HG03139 (cell line): Measurements from ENCODE around the gene SFT2D3.
A peak's percentile ranks its signal among the peaks of the same experiment; 100 is the strongest.

Experiments used
- ATAC-seq: cut with Tn5 transposase; IDR thresholded peaks from one replicate; pipeline ENCODE4 v1.9.1; 2021; ENCODE audit not compliant: unreplicated experiment

Gene SFT2D3

GRCh38 chr2:127701193-127701650, at the start of gene SFT2D3:
Gene SFT2D3 (plus strand): TSS chr2:127701497. CDS start chr2:127701529, 32 bp downstream.
- peak; percentile 64 for ATAC-seq

- ATAC-seq, result no peak
Observed at GRCh38 chr2:127651971-127652550, 49.2 kb upstream of the SFT2D3 start.

DNA sequence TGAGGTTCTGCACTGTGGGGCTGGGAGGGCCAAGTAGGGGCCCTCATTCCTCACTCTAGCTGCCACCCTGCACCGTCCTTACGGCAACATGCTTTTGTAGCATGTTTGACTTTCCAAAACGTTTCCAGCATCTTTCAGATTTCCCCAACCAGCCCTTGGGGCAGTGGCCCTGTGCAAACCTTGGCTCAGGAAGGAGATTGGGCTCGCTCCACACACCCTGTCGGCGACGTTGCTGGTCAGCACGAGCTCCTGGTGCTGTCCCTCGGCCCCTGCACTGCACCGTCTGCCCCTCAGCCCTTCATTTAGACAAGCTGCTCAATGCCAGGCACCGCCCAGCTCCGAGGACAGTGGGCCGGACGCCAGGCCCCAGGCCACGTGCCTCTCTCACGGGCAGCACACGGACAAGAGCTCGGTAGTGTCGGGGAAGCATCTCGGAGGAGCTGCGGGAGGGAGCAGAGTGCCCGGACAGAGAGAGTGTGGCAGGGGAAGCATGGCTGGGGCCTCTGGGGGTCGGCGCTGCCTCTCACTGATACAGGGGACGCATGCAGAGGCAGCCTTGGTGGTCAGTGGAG, 48.4 kb upstream of the SFT2D3 start:
- no peak for ATAC-seq

DNA sequence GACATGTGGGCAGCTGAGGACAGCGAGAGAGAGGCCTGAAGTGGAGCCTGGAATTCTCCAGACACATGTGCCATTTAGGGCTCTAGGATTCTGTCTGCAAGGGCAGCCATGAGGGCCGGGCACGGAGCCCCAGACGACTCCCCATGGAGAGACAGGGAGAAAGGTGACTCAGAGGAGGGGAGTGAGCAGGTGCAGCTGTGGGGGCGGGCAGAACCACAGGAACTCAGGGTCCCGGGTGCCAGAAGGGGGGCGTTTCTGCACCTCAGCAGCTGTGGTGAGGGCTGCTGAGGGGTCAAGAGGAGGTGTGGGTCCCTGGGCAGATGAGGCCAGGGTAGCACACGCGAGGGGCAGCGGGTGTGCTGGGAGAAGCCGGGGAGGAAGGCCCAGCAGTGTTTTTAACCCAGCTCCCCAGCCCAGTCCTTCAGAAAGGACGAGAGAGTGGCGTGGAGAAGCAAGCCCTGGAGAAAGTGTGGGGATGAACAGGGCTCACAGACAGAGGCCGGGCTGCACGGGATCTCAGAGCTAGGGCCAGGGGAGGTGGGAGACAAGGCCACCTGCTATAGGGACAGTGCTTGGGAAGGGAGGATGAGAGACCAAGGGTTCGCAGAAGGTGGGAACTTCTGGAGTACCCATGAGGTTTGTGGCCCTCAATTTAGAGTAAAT, 47.7 kb upstream of the SFT2D3 start:
- ATAC-seq, result no peak

- no peak for ATAC-seq
Observed at GRCh38 chr2:127654084-127654837, 47.0 kb upstream of the SFT2D3 start.

GRCh38 chr2:127654838-127655175, 46.5 kb upstream of the SFT2D3 start:
- ATAC-seq, result no peak

DNA sequence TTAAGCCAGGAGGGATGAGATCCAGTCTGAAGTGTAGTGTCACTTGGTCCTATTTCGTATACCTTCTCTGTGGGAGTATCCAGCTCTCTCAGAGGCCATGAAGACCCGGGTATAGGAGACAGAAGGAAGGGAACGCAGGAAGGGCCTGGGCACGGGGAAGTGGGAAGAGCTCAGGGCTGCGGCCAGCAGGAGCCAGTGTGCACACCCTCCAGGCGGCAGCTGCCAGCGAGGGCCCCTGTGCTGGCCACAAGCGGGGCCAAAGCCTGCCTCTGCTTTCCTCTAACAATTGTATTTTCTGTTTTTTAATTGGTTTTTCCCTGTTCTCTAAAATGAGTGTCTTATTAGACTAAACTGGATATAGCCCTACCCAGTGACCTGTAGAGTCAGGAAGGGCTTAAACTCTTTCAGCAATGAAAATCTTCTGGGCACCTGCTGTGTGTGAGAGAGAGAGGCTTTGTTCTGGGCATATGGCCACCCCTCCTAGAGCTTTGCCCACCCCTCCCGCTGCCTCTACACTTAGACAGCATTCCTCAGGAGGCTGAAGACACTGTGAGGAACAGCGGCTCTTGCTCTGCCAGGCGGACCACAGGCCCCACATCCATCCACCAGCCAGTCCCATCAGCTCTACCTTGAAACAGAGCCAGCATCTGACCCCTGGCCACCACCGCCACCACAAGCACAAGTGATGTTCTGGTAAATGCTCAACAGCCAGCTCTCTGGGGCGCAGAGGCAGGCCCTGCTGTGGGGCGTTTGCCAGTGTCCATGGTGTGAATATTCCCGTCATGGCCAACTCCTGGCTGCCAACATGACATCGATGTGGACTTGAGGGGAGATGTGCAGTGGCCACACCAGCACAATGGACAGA, 45.9 kb upstream of the SFT2D3 start:
- no peak for ATAC-seq

DNA sequence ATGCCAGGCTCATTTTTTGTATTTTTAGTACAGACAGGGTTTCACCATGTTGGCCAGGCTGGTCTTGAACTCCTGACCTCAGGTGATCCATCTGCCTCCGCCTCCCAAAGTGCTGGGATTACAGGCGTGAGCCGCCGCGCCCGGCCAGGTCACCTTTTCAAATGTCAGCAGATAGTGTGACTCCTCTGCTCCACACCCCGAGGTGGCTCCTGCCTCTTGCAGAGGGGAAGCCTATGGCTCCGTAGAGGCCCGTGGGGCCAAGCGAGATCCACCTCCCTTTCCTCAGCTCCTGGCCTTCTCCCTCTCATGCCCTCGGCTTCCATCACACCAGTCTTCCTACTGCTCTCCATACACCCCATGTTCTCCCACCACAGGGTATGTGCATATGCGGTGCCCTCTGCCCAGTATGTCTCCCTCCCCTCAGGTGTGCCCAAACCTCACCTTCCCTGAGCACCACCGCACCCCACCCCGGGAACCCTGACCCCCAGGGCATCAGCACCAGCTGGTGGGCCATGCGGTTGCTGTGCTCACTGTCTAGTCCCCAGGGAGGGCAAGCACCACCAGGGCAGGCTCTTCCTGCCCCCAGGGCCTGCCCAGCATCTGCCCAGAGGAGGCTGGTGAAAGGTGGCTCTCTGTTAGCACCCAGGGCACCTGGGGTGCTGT, 44.6 kb upstream of the SFT2D3 start:
- no peak for ATAC-seq

GRCh38 chr2:127657232-127657595, 44.1 kb upstream of the SFT2D3 start:
- ATAC-seq, result no peak

- ATAC-seq, result no peak
Observed at GRCh38 chr2:127658146-127658545, 43.2 kb upstream of the SFT2D3 start.

GRCh38 chr2:127658641-127659407, 42.5 kb upstream of the SFT2D3 start:
- ATAC-seq, result no peak

DNA sequence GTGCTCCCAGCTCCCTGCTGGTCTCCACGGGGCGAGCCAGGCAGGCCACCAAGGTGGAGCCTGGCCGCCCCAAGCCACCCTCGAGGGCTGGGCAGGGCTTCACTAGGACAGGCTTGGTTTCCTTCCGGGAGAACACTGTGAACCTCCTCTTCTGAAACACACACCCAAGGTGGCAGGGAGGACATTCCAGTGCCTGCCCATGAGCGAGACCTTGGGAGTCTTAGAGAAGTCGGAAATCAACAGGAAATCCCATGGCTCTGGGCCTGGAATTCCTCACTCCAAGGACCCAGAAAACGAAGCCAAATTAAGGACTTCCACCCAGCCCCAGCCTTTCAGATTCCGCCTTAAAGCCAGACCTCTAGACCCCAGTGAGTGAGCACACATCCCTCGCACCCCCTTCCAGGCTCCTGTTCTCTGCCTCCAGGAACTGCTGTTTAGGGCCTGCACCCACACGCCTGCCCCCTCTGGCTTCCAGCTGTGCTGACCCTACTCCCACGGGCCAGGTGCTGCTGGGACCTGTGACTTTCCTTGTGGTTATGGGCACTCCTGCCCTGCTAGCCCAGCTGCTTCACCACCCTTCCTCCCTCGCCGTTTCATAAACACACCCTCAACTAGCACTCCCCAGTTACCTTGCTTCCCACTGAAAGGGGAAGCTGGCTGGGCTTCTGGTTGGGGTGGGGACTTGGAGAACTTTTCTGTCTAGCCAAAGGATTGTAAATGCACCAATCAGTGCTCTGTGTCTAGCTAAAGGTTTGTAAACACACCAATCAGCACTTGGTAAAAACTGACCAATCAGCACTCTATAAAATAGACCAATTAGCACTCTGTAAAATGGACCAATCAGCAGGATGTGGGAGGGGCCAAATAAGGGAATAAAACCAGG, 41.6 kb upstream of the SFT2D3 start:
- no peak for ATAC-seq

DNA sequence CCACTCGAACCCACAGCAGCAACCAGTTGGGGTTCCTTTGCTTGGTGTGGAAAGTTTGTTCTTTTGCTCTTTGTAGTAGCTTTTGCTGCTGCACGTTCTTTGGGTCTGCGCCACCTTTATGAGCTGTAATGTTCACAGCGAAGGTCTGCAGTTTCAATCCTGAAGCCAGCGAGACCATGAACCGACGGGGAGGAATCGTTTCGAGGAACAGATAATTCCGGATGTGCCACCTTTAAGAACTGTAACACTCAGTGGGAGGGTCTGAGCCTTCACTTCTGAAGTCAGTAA, 41.1 kb upstream of the SFT2D3 start:
- no peak for ATAC-seq

GRCh38 chr2:127661072-127661649, 40.1 kb upstream of the SFT2D3 start:
- no peak for ATAC-seq

DNA sequence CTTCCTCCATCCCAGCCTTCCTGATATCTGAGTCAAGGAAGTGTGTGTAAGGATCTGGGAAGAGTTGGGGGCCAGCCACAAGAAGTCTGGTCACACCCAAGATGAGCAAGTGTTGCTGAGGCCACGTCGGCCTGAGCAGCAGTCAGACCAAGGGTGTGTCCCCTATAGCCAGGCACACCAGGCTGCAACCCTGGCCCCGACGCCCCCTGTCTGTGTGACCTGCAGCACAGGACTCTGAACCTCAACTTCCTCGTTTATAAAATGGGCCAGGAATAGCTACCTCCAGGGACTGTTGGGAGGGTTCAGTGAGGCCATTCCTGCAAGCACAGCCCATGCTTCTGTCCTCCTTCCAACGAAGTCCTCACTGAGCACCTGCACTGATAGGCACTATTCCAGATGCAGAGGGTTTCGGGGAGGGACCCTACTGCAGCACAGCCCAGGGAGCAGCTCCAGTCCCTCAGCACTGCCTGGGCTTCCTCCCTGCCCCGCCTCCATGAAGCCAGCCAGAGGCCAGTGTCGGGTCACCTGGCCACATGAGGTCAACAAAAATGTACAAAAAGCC, 39.3 kb upstream of the SFT2D3 start:
- no peak for ATAC-seq

- no peak for ATAC-seq
Observed at GRCh38 chr2:127662937-127663565, 38.2 kb upstream of the SFT2D3 start.

DNA sequence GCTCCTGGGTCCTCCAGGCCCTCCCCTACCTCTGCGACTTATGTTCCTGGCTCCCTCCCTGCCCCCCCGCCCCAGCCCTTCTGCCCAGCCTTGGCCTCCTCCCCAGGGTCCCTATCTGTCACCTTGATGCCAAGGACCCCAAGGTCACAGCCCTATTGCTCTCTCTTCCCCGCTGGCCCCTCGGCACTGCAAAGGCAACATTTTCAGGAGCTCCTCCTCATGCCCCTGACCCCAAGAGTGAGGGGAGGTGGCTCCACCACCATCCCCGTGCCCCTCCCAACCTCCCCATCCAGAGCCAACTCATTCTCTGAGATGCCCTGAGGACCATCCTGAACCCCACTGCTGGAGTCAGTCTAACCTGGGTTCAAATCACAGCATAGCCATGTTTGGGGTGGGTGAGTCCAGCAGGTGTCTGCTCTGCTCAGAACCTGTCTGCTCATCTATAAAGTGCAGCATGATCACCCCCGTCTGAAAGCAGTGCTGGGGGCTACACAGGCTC, 37.7 kb upstream of the SFT2D3 start:
- ATAC-seq, result no peak
